B cell (primary cell): ENCODE measurements around the gene ZNF804A. TPM values are rescaled to one million over a fixed set of nuclear protein-coding genes. Genes with fewer than 3 reads are reported as not detected.

Experiments
- ATAC-seq: fragments of 200-7000 bp; cut with Tn5 transposase; one replicate; pipeline ENCODE4 v1.10.0; 2021; ENCODE audit warnings: low read depth, mild to moderate bottlenecking, moderate number of reproducible peaks, moderate library complexity
- CTCF ChIA-PET: fragments of 350-600 bp; sonication (Branson Sonifier 250); formaldehyde crosslinking; loops from one replicate; lab custom pipeline; 2021; ENCODE audit warnings: antibody characterized with exemption, inconsistent platforms; lab: Charles Lee
- POLR2A ChIA-PET: fragments of 350-600 bp; sonication (Branson Sonifier 250); formaldehyde crosslinking; loops from one replicate; lab custom pipeline; 2021; ENCODE audit warnings: antibody characterized with exemption; lab: Charles Lee
- DNase-seq: peaks from one replicate; pipeline ENCODE4 v3.0.0; 2013
- H2AFZ ChIP-seq: 2 replicates; pipeline ENCODE4 v1.6.1; 2012; ENCODE audit warnings: mild to moderate bottlenecking, low read depth, low read length; ENCODE audit not compliant: insufficient read depth, poor library complexity, severe bottlenecking
- H3K27ac ChIP-seq, 2 donors: 1 replicate in 1 of 2; 2 replicates in 1 of 2; pipeline ENCODE4 v1.5.1; 2012 to 2013; ENCODE audit warnings: low read length in 2 of 2, mild to moderate bottlenecking in 2 of 2, moderate library complexity in 1 of 2
- H3K27me3 ChIP-seq, 4 experiments: fragments of 200-600 bp in 1 of 4; sonication (generic) in 1 of 4; replicated peaks in 1 of 4; 1 replicate in 2 of 4; 2 replicates in 2 of 4; pipeline versions ENCODE4 v1.6.1 to v1.7.0; 2013 to 2016; ENCODE audit warnings: low read length in 3 of 4, mild to moderate bottlenecking in 2 of 4, mixed read lengths in 1 of 4, moderate library complexity in 1 of 4; ENCODE audit not compliant: insufficient read depth in 4 of 4, control insufficient read depth in 3 of 4; ENCODE audit errors: control extremely low read depth in 1 of 4
- H3K36me3 ChIP-seq, 2 experiments: replicated peaks in 1 of 2; 1 replicate in 1 of 2; 2 replicates in 1 of 2; pipeline versions ENCODE4 v1.6.1 to v1.7.1; 2013; ENCODE audit warnings: low read length in 1 of 2; ENCODE audit not compliant: insufficient read depth in 2 of 2, control insufficient read depth in 1 of 2; ENCODE audit errors: control extremely low read depth in 1 of 2, extremely low read depth in 1 of 2
- H3K4me1 ChIP-seq, 2 donors: fragments of 200-600 bp in 1 of 2; sonication (generic) in 1 of 2; 1 replicate in 1 of 2; 2 replicates in 1 of 2; pipeline versions ENCODE4 v1.5.1 to v1.6.1; 2013 to 2017; ENCODE audit warnings: low read length in 2 of 2; ENCODE audit not compliant: control insufficient read depth in 2 of 2, insufficient read depth in 2 of 2
- H3K4me2 ChIP-seq: replicated peaks from 2 replicates; pipeline ENCODE3; 2012; ENCODE audit warnings: mild to moderate bottlenecking, low read depth, low read length; ENCODE audit not compliant: poor library complexity, severe bottlenecking
- H3K4me3 ChIP-seq, 5 experiments: fragments of 200-600 bp in 1 of 5; sonication (generic) in 1 of 5; 1 replicate in 3 of 5; 2 replicates in 2 of 5; pipeline versions ENCODE4 v1.5.1 to v1.7.0; 2011 to 2016; ENCODE audit warnings: low read length in 4 of 5, mild to moderate bottlenecking in 4 of 5, low read depth in 2 of 5, control low read depth in 1 of 5, moderate library complexity in 1 of 5; ENCODE audit not compliant: insufficient read depth in 1 of 5; ENCODE audit errors: control extremely low read depth in 1 of 5, extremely low read depth in 1 of 5
- H3K79me2 ChIP-seq: fragments of 200-600 bp; sonication (generic); one replicate; pipeline ENCODE4 v1.6.0; 2016; ENCODE audit warnings: low read length; ENCODE audit not compliant: control insufficient read depth, insufficient read depth
- H3K9ac ChIP-seq: fragments of 200-600 bp; sonication (generic); 2 replicates; pipeline ENCODE4 v1.6.1; 2017; ENCODE audit warnings: mild to moderate bottlenecking, low read length, moderate library complexity
- H3K9me3 ChIP-seq, 3 donors: one replicate each; pipeline versions ENCODE4 v1.6.1 to v1.7.1; 2013; ENCODE audit warnings: low read length in 2 of 3; ENCODE audit not compliant: control insufficient read depth in 2 of 3, insufficient read depth in 1 of 3; ENCODE audit errors: control extremely low read depth in 1 of 3
- H4K20me1 ChIP-seq: 2 replicates; pipeline ENCODE4 v1.6.0; 2012; ENCODE audit warnings: mild to moderate bottlenecking, low read length; ENCODE audit not compliant: insufficient read depth, control insufficient read depth, poor library complexity, severe bottlenecking
- H3K27ac Mint-ChIP-seq: one replicate; pipeline ENCODE4 v1.8.0; 2021; ENCODE audit warnings: mixed read lengths
- H3K27me3 Mint-ChIP-seq: one replicate; pipeline ENCODE4 v1.8.0; 2021; ENCODE audit warnings: mixed read lengths
- H3K4me1 Mint-ChIP-seq: one replicate; pipeline ENCODE4 v1.8.0; 2021; ENCODE audit warnings: mixed read lengths
- H3K4me3 Mint-ChIP-seq: one replicate; pipeline ENCODE4 v1.8.0; 2021; ENCODE audit warnings: mixed read lengths
- H3K9me3 Mint-ChIP-seq: one replicate; pipeline ENCODE4 v1.8.0; 2022; ENCODE audit warnings: mixed read lengths; ENCODE audit not compliant: insufficient read depth
- CTCF ChIP-seq: fragments of 200-600 bp; IDR thresholded peaks from one replicate; pipeline ENCODE4 v1.8.0; 2022; ENCODE audit warnings: antibody characterized with exemption, mild to moderate bottlenecking
- EZH2 ChIP-seq: IDR thresholded peaks from 2 replicates; pipeline ENCODE4 v1.6.1; 2012; ENCODE audit warnings: borderline replicate concordance, low read depth, mild to moderate bottlenecking, moderate library complexity, low read length; ENCODE audit not compliant: insufficient read depth, poor library complexity, severe bottlenecking
- WGBS: methylation state at CpG from one replicate; pipeline ENCODE4 v1.1.5; 2013; ENCODE audit warnings: missing lambda C conversion rate; ENCODE audit not compliant: insufficient coverage; 5-methylcytosine and 5-hydroxymethylcytosine counted together
- intact Hi-C: fragments of 100-400 bp; cut with micrococcal nuclease; formaldehyde crosslinking; loops from one replicate; pipeline ENCODE4 v1.10.0; 2022
- polyA plus RNA-seq: library from polyadenylated mRNA; depleted of rRNA; stranded (reverse); fragments of >200 nt; gene quantifications from 2 replicates; pipeline ENCODE4 v1.2.3, GENCODE V29; 2012
- total RNA-seq, 2 donors: library from RNA; stranded (reverse); fragments of 120-200 nt in 1 of 2; gene quantifications; 1 replicate in 1 of 2; 2 replicates in 1 of 2; pipeline versions ENCODE4 v1.2.3 to v1.2.4, GENCODE V29; 2013 to 2022

ZNF804A gene
- total and polyA plus RNA-seq, 2 donors (not counting 1 experiment from before 2014, with no cell fraction given) = 1.2 to 2.4 TPM

- no peak overlapping the region for H3K4me2 ChIP-seq
- no peaks in the 10 kb centered on the region for H4K20me1 ChIP-seq
- H3K79me2 ChIP-seq = no peaks in the 10 kb centered on the region
- H3K4me3 ChIP-seq = no peak overlapping the region
- TF ChIP-seq EZH2 (no peak), CTCF (no peak)
- Mint-ChIP-seq H3K9me3 (no peaks in the 10 kb centered on the region), H3K27me3 (no peaks in the 10 kb centered on the region), H3K4me3 (no peak overlapping the region), H3K4me1 (no peaks in the 10 kb centered on the region), H3K27ac (no peak overlapping the region)
- H2AFZ ChIP-seq = no peak overlapping the region
- ChIA-PET POLR2A (no interaction called here), CTCF (no interaction called here)
- H3K27me3 ChIP-seq = no peaks in the 10 kb centered on the region
- intact Hi-C loops = no loop called here
- no peak for DNase-seq
- H3K27ac ChIP-seq = no peak overlapping the region
- H3K9ac ChIP-seq = no peak overlapping the region
- no peaks in the 10 kb centered on the region for H3K9me3 ChIP-seq
- ATAC-seq = no peak
- H3K4me1 ChIP-seq = no peaks in the 10 kb centered on the region
- no peaks in the 10 kb centered on the region for H3K36me3 ChIP-seq
- WGBS = no CpG with 5 or more reads among the region's 2 CpGs
Measured at GRCh38 chr2:184549153-184549552, 49.2 kb upstream of the ZNF804A start.

GRCh38 chr2:184551626-184552025 is 46.7 kb upstream of the ZNF804A start:
- POLR2A ChIA-PET = no interaction called here
- Histone ChIP-seq H3K27me3 (no peaks in the 10 kb centered on the region), H4K20me1 (no peaks in the 10 kb centered on the region), H3K9me3 (no peaks in the 10 kb centered on the region), H3K9ac (no peak overlapping the region), H2AFZ (no peak overlapping the region), H3K4me3 (no peak overlapping the region), H3K79me2 (no peaks in the 10 kb centered on the region), H3K4me2 (no peak overlapping the region), H3K36me3 (no peaks in the 10 kb centered on the region), H3K4me1 (no peaks in the 10 kb centered on the region), H3K27ac (no peak overlapping the region)
- Mint-ChIP-seq H3K9me3 (no peaks in the 10 kb centered on the region), H3K27me3 (no peaks in the 10 kb centered on the region), H3K27ac (no peak overlapping the region), H3K4me3 (no peak overlapping the region), H3K4me1 (no peaks in the 10 kb centered on the region)
- no peak for TF ChIP-seq EZH2
- TF ChIP-seq CTCF = no peak
- WGBS = no CpG with 5 or more reads among the region's 1 CpG
- intact Hi-C loops = no loop called here
- ATAC-seq (no peak), DNase-seq (no peak)
- CTCF ChIA-PET = no interaction called here
